SHP77 (cell line): ENCODE results near the gene GMDS.
"Not testable (repeated sequence)": the region's sequence is repeated elsewhere in the genome, so short reads cannot be mapped to it uniquely, and the experiment has no call there.

Source experiments
- DNase-seq, 2 experiments: peaks; one replicate each; lab custom pipeline; 2025; lab: John Stamatoyannopoulos, UW

GMDS gene

DNA sequence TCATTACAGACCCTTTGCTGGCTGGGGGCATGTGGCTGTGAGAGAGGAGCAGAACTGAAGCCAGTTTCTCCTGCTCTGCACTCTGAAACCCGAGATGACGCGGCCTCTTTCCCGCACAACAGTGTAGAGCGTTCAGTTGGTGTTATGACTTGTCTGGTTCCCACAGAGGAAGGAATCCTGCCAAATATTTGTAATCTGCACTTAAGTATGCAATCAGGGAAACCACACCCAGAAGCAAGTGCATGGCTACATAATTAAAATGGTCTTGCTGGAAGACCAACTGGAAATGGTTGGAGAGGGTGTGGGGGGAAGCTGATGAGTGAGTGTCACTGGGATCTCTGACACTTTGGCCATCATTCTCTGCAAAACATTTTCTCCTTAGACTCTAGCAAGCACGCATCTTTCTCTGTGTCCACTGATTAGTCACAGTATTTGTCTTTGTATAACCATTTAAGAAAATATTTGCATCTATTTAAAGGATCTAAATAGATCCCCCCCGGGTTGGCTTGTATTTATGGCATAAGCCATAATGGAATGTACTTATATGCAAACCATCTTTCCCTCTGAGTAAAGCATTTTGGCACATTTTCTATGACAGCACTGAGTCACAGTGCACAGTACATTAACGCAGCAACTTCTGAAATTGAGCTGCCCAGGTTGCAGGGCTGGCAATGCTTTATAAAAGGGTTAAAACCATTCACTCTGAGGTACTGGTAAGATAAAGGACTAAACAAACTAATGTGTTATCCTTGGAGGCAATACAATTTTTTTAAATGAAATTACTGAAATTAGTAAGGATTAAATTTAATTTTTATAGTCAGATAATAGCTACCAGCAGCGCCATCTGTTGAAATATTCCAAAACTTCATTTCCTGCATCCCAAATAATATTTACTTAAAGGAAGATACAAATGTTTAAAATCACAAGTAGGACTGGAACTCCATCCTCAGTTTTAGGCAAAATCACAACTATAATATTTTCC, 559.0 kb downstream of the GMDS start:
- peak; percentile 21 to 27 for DNase-seq

DNA sequence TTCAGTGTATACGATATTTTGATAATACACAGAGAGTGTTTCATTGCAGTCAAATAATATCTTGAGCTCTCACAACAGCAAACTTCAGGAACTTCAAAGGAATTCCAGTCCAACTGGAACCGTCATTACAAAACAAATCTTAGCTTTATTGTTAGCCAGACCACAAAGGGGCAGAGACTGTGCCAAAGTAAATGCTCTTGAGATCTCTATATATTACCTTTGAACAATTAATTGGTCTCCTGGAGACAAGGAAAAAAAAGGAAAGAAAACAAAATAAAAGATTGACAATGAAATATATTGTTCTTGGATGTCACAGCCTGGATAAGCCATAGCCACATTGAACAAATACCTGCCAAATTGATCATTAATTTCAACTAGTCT, 565.7 kb downstream of the GMDS start:
- no peak for DNase-seq

DNA sequence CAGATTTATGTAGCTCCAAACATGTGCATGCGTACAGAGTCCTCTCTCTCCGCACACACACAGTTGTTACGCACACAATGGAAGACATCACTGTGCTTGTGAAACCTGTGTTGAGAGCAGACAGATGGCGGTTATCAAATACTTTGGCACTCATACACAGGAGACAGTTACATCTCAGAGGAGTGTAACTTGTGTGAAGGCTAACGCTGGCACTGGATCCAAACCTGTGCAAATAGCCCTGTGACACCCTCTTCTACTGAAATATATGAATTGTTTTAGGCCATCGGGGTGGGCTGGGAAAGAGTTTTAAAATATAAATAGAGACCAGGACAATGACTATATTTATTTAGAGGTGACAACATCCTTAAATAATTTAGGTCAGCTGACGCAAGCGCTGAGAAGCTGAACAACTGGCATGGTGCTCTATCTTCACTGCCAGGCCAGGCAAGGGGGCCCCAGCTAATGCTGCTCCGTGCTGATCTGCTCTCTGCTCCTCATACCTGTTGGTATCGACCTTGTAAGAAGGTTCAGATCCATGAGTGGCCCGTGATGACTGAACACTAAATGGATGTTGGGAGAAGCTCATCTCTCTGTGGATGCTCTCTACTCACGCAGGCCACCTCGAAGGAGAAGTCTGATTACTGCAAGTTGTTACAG, 566.2 kb downstream of the GMDS start:
- DNase-seq: peak; percentile 76 to 82

DNA sequence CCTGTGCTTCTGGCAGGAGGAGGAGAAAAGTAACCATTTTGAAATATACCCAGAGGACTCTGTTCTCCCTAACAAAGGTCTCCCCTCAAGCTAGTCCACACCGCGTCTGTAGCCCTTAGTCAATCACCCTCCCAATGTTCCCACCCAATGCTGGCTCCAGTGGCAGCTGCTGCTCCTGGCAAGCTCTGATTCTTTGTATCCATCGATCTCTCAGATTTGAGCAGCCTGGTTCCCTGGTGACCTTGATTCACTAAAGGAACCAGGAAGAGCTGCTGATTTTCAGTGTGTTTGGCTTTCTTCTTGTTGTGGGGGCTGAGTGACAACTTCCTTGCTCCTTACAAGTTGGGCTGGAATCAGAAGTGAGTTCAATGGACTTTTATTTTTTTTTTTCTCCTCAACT, 567.2 kb downstream of the GMDS start:
- DNase-seq: peak; percentile 54 to 66

DNA sequence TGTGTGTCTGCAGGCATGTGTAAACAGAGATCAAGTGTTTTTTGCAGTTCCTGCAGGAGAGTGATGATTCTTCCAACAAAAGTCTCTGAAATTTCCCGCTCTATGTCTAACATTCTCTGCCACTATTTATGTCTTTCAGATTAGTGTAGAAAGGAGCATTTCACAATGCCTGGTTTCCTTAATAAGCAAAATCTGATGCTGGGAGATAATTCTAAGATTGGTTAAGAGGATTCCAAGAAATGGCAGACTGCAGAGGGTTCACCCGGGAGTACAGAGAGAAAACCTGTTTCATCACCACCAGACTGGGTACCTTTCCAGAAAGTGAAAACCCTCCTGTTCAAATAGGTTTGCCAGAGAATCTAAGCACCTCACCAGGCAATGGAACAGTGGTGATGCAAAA, 573.0 kb downstream of the GMDS start:
- DNase-seq: no peak

DNA sequence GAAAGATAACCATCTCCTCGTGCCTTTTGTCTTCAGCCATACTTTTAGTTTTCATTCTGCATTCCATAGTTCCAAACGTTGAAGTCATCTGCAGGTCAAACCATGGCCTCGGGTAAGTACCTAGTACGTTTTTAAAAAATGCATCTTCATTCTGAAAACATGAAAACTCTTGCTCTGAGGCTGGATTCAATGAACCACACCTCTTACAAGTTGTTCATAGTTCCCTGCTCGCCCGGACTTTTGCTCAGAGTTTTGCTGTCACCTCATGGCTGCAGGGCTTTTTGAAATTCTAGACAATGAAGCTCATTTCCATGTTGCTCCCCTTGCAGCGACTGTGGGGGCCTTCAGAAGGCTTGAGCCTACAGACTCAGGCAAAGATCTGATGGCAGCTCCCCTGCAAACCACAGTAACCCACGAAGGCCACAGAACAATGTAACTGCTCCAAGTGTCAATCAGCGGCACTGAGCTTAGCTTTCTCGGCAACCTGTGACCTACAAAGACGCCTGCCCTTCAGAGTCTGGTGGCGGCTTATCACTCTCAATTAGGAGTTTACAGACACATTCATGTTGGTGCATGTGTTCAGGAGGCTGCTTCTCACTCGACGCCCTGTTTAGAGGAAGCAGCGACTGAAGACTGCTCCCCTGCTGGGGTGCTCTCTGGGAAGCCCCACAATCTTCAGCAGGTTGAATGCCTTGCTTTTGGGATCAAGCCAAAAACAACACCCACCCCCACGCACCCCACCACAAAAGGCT, 574.5 kb downstream of the GMDS start:
- DNase-seq: no peak

DNA sequence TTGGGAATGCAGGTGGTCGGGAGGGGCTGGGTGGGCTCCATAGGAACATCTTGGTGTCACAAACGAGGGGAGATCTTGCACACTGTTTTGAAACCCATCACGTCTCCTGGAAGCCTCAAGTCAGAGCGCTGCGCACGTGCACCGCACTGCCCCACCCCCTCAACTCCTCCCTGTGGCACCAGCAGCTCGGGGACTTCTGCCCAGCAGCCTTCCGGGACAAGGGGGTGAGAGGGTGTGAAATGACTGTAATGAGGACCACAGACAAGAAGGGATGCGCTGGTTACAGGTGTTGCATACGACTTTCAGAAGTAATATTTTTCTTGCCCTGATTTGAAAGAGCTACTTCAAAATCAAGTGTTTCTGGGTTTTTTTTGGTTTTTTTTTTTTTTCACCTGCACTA, 575.4 kb downstream of the GMDS start:
- DNase-seq: no peak

DNA sequence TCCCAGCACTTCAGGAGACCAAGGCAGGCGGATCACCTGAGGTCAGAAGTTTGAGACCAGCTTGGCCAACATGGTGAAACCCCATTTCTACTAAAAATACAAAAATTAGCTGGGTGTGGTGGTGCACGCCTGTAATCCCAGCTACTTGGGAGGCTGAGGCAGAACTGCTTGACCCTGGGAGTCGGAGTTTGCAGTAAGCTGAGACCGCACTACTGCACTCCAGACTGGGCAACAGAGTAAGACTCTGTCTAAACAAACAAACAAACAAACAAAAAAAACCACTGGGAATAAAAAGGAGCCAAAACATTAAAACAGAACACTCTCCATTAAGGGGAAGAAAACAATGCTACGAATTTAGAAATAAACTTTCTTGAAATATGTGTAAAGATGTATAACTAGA, 576.9 kb downstream of the GMDS start:
- DNase-seq: not testable (repeated sequence)

DNA sequence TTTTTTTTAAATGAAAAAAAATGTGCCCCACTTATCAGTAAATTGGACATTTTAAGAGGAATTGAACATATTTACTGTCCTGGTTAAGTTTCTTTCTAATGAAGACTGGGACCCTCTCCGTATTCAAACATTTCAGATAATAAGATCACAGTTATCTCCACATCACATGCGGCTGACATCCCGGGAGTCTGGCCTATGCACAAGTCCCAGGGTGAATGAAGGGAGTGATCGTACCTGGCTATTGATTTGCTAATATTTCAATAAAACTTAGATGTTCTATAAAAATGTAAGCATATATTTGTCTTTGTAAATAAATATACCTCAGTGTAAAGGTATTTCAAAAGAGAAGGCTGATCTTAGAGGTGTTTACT, 577.6 kb downstream of the GMDS start:
- no peak for DNase-seq

DNA sequence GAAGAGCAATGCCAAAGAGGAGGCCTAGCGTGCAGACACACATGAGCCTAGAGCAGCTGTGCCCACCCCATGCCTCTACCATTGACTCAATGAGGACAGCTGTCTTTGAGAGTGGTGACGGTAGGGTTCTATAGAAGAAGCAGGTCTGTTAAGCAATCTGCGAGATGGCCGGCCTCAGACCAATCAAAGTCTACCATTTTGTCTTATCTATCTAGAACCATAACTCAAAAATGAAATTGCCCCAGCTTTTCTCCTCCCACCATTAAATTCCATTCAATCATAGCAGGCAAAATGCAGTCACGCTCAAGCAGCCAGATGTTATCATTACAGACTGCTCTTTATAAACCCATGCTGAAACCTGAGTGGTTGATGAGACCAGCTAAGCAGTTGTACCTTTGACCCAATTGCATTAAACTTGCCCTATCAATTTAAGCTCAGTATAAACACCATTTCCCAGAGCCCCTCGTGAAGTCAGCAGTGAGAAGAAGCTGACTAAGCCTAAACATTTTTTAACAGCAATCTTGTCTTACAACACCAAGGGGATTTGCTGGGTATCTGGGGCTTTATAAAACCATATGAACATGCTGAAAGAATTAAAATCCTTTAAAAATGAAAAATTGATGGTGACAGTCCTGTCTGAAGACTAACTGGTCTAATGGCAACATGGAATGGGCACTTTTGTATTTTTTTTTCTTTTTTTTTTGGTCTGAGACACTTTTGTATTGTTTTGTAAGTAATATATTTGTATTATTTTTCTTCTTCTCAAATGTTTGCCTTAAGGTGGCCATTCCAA, 578.2 kb downstream of the GMDS start:
- no peak for DNase-seq

DNA sequence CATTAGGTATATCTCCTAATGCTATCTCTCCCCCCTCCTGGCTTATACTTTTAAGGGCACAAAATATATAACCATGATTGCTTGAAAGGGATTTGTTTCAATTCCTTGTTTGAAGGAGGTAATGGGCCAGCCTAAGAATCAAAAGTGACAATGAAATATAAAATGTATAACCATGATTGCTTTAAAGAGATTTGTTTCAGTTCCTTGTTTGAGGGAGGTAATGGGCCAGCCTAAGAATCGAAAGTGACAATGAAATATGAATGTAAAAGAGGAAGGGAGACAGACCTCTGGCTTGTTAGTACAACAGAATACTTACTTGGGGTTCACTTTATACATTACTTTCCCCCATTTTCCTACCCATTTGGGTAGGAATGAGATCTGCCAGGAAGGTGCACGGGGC, 580.2 kb downstream of the GMDS start:
- no peak for DNase-seq

DNA sequence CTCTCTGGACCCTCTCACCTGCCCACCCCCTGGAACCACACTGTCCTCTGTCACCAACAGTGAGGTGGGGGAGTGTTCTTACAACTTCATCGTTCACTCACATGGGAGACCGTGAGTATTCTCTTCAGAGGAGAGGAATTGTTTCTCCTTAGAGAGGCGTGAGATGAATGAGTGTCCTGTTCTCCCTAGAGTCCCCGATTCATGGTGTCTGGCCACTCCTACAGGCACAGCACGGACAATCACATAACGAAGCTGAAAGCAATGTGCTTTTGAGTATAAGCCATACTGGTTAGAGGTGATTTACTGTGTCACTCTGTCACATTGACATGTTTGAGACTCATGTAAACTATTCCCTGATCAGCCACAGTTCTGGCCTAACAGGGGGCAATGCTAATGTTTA, 581.1 kb downstream of the GMDS start:
- no peak for DNase-seq

DNA sequence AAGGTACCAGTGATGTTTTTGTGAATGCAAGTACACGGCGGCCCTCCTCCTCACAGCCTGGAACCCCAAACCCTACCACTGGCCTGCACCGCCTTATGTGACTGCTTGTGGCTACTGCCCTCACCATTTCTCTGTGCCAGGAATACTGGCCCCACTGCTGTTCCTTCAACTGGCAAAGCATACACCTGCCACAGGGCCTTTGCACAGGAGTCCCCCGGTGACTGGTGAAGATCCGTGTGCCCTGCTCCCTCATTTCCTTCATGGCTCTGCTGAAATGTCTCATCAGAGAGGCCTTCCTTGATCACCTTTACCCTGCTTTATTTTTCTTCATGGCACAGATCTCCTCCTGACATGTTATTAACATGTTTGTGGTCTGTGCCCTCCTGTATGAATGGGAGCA, 581.9 kb downstream of the GMDS start:
- DNase-seq: no peak

DNA sequence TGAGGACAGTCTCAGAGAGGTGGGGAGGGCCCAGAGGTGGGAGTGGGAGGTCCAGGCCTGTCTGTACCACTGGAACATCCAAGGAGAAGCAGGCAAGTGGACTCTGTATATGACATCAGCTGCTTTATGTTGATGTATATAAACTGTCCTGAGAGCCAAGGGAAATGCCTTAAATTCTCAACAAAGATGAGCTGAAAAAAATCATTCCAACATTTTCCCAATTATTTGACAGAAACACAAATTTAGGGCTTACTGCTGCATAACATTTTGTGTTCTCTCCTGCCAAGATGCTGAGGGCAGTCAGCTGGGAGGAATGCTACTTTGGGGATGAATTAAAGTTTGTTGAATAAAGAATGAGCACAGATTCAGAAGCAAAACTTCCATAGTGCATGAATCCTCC, 582.9 kb downstream of the GMDS start:
- no peak for DNase-seq

DNA sequence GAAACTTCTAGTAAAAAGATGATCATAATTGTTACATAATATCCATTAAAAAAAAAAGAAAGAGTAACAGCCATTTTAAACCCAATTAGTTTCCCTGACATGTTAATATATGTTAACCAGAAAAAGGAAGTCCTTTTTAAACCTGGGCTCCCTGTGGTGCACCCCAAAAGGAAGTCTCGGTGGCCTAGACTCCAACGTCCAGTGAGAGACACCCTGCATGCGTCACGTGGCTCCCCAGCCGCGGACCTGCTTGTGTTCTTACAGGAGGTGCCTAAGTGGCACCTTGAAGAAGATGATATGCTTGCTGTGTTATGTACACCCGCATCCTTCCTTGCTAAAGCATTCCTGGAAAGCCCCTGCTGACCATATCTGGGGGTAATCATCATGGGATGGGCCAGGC, 585.6 kb downstream of the GMDS start:
- DNase-seq: no peak

DNA sequence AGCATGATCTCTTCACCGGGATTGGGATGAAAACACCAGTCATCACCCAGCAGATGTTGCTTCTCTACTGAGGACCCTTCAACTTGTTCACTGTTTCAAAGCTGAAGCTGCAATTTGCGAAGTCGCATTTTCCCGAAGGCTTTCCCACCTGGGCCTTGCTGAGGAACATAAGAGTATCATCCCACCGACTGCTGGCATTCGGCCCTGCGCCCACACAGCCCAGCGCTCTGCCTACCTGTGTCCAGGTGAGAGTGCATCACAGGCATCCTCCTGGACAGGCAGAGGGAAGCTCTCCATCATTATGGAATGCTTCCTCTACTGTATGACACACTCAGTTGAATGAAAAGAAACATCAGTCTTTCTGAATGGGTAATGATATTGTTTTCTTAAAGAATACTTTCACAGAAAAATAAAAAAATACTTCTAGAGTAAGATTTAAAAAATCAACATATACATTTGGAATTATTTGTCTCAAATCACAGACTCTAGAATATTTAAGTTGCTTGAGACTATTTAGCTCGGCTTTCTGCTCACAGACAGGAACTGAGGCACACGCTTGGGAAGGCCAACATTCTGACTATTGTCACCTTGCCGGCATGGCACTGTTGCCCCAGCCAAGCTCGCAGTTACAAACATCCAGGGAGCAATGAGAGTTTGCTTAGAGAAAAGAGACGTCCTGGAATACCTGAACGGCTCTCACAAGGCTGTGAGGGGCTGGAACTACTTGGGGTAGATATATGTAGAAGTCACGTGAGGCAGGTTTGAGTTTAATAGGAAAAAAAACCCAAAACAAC, 587.0 kb downstream of the GMDS start:
- no peak for DNase-seq

DNA sequence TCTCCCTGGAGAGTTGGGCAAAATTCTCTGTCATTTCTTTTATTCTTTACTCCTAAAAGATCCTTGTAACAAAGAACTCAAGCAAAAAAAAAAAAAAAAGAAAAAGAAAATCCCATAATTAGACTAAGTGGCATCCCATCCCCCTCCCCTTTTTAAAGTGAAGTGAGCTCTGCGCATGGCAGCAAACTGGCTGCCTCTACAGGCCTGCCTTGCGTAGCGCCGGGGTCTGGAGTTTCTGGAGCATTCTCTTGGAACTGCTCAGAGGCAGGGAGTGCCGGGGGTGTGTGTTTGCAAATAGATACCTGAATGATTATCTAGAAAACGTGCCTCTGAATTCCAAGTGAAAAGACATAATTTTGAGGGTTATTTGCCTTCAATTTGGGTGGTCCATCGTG, 587.6 kb downstream of the GMDS start:
- DNase-seq: no peak

DNA sequence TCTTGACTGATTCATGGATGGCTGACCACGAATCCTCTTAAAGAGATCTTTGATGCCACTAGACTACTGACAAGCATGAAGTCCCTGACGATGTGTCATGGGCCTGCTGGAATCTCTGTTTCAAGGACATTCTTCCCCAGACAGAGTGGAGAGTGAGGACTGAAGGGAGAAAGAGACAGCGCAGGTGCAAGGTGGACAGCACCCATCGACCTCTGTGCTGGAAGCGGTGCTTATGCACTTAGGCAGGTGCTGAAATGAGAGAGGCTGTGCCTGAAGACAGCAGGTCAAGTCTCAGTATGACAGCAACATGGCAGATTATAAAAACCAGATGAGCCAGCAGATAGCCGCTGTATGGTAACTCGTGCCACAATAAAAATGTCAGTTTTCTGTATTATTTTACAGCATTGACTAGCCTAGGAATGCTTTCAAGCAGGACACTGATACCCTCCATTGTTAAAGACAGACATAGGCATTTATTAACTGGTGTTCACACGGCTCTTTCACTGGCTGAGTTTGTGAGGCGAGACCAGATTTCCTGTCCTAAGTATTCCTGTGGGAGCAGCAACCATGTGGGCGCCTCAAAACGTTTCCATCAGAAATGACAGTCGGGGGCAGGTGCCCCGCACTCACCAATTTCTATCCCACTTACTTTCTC, 588.2 kb downstream of the GMDS start:
- DNase-seq: no peak

DNA sequence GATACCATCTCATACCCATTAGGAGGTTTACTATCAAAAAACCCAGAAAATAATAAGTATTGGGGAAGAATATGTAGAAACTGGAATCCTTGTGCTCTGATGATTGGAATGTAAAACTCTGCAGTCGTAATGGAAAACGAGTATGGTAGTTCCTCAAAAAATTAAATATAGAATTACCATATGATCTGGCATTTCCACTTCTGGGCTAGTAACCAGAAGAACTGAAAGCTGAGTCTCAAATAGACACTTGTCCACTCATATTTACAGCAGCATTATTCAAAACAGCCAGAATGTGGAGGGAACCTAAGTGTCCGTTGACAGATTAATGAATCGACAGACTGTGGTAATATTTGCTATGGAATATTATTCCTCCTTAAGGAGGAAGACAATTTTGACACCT, 591.4 kb downstream of the GMDS start:
- no peak for DNase-seq

DNA sequence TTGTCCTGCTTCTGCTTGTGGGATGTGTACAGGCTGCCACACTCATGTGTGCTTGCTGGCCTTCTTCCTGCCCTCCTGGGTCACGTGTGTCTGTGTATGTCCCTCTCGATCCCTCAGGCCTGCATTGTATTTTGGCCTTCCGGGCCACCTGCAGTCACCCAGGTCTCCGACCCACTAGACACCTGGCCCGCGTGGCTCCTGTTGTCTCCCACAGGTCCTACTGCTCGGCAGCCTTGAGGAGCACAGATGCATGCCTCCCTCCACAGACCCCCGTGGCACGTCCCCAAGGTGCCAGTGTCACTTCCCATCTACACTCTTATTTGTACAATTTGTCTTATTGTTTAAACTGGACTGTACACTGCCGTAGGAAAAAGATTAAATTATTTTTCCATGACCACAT, 592.6 kb downstream of the GMDS start:
- no peak for DNase-seq

DNA sequence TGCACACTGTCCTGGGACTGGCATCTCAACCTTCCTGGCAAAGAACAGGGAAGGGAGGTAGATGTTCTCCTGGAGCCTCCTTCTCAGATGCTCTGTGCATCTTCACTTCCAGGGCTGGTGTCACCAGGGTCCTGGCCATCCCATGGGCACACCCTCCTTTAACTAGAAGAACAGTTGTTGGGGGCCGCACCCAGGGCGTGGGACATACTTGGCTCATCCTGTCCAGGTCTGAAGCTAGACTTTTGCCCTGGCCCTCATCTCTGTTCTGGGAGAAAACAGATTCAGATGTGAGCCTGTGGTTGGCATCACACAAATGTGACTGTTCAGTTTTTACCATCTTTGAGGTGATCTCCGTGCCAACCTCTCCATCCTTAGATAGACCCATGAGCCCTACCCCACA, 594.0 kb downstream of the GMDS start:
- no peak for DNase-seq
